ENCODE results near the gene CMAS.

DNA sequence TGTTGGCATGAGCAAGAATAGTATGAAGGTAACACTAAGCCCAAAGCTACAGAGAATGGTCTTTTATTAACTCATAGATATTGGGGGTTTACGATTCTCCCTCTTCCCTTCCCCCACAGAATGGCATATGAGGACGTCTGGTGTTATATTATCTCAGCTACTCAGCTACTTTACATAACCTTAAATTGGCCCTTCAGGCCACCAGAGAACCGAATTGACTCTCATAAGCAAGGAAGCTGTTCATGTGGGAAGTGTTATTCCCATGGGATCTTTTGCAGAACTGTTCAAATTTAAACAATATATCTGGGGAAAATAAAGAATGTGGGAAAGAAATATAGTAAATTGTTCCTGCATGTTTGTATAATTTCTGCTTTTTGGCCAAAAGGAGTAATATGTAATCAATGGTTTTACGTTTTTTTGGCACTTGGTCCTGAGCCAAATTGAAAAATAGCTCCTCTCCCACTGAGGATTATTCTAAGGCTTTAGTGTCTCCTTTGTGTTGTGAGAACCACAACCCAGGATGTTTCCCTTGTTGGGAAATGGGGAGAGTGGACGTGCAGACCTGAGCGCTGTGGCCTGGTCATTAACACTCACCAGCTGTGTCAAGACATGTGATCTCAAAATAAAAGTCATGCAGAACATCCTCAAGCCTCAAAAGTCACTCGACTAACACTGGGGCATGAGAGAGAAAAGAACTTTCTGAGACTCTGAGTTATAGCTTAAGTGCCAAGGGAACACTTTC is 31.8 kb upstream of the CMAS start:
- TF ChIP-seq EZH2 (IDR thresholded peaks at IDR 0.05; ENCODE audit: borderline replicate concordance, low read depth, low read length, severe bottlenecking): no peak
- TF ChIP-seq, protein P1, sequence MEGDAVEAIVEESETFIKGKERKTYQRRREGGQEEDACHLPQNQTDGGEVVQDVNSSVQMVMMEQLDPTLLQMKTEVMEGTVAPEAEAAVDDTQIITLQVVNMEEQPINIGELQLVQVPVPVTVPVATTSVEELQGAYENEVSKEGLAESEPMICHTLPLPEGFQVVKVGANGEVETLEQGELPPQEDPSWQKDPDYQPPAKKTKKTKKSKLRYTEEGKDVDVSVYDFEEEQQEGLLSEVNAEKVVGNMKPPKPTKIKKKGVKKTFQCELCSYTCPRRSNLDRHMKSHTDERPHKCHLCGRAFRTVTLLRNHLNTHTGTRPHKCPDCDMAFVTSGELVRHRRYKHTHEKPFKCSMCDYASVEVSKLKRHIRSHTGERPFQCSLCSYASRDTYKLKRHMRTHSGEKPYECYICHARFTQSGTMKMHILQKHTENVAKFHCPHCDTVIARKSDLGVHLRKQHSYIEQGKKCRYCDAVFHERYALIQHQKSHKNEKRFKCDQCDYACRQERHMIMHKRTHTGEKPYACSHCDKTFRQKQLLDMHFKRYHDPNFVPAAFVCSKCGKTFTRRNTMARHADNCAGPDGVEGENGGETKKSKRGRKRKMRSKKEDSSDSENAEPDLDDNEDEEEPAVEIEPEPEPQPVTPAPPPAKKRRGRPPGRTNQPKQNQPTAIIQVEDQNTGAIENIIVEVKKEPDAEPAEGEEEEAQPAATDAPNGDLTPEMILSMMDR (IDR thresholded peaks at IDR 0.05; ENCODE audit: borderline replicate concordance, extremely low read depth, low read length, poor library complexity, severe bottlenecking): no peak
